ENCODE results near the gene SIT1. TPM values are rescaled to one million over a fixed set of nuclear protein-coding genes. Genes with fewer than 3 reads are reported as not detected.
A peak's percentile ranks its signal among the peaks of the same experiment; 100 is the strongest.

SIT1 gene
- total RNA-seq, 3 donors from 2014 or later = 1.2 to 3.3 (median 1.9) TPM

DNA sequence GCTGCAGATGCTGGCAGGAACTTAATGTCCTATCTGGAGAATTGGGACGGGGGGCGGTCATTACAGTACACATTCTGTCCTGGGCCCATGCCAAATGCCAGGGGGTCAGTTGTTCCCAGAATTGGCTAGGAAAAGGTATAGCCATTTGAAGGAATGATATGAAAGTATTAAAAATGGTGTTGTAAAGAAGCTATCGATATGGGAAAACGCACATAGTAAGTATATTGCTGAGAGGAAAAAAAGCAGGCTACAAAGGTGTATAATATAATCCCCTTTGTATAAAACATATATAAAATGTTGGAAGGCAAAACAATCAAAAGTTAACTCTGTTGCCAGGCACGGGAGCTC is 14.7 kb upstream of the SIT1 start:
- H3K4me1 ChIP-seq (ENCODE audit: low read depth) = peaks cover 40% of the 10 kb centered on the region
- H3K9me3 ChIP-seq = no peaks in the 10 kb centered on the region
- DNase-seq = no peak
- peak overlapping the region; percentile 6 for H3K4me3 ChIP-seq
- intact Hi-C loops (cut with DNase I, micrococcal nuclease) = no loop called here
- TF ChIP-seq, protein P1, sequence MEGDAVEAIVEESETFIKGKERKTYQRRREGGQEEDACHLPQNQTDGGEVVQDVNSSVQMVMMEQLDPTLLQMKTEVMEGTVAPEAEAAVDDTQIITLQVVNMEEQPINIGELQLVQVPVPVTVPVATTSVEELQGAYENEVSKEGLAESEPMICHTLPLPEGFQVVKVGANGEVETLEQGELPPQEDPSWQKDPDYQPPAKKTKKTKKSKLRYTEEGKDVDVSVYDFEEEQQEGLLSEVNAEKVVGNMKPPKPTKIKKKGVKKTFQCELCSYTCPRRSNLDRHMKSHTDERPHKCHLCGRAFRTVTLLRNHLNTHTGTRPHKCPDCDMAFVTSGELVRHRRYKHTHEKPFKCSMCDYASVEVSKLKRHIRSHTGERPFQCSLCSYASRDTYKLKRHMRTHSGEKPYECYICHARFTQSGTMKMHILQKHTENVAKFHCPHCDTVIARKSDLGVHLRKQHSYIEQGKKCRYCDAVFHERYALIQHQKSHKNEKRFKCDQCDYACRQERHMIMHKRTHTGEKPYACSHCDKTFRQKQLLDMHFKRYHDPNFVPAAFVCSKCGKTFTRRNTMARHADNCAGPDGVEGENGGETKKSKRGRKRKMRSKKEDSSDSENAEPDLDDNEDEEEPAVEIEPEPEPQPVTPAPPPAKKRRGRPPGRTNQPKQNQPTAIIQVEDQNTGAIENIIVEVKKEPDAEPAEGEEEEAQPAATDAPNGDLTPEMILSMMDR (IDR thresholded peaks at IDR 0.05) = no peak
- H3K36me3 ChIP-seq (ENCODE audit: low read depth) = no peaks in the 10 kb centered on the region
- no peak for ATAC-seq

DNA sequence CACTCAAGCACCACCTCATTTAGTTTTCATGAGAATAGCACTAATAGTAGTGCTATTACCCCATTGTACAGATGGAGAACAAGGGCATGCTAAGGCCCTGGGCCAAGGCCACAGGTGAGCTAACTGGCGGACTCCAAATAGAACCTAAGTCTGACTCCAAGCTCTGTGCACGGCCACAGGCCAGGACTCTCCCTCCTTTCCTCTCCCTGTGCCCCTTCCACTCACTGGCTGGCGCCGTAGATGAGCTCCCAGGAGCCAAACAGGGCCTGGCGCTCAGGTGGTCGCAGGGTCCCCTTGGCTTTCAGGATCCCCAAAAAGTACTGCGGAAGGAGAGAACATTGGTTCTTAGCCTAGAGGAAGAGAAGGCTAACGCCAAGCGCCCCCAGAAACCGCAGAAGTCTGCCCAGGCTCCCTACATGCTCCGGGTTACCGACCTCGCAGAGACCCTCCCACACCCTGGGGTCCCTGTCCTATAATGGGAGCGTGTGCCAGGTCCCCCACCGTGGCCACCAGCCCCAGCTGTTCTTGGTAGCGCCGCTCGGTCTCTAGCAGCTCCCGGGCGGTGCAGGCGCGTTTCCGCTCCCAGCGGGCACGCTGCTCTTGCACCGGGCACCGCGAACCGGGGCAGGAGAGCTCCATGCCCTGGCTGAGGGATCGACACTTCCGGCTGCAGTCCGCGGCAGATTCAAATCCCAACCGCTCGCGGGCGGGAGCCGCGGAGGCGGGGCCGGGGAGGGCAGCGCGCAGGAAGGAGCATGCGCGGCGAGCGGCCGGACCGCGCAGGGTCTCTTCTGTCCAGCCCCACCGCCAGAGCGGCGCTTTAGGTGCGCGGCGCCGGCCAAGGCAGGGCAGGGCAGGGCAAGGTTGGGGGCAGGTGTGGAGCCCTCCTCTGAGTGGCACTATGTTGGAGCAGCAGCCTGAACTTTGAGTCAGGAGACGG is 14.1 kb upstream of the SIT1 start, which contains the start of gene ARHGEF39:
ARHGEF39 (minus strand) TSS at position 665 of the 940 bp plus-strand sequence; CDS start at position 639, 26 bp downstream.
- H3K4me3 ChIP-seq = peak within 1 kb of the TSS; percentile 6
- peaks cover 45% of the 10 kb centered on the region for H3K4me1 ChIP-seq (ENCODE audit: low read depth)

DNA sequence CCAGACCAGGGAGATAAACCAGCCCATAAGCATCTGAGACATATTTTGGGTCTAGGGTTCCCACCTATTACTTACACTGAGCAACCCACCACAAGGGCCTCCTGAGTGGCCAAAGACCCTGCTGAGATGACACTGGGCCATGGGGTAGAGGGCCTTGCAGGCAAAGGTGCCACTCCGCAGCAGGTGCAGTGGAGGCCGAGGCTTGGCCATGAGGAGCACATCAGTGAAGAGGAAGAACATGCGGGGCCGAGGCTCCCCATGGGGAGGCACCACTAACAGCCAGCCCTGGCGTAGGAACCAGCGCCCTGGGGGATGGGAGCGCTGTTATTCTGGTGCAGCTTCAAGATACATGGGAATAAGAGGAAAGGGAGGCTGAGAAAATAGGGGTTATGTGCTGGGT is 11.7 kb upstream of the SIT1 start:
- Histone ChIP-seq H3K9me3 (no peaks in the 10 kb centered on the region), H3K4me3 (no peak overlapping the region), H3K36me3 (ENCODE audit: low read depth) (peaks cover 5% of the 10 kb centered on the region), H3K4me1 (ENCODE audit: low read depth) (peaks cover 58% of the 10 kb centered on the region)
- TF ChIP-seq, protein P1 (IDR thresholded peaks at IDR 0.05) = no peak
- peak in 1 of 3 donors; percentile 35 for DNase-seq
- intact Hi-C loops (cut with DNase I, micrococcal nuclease) = no loop called here
- no peak for ATAC-seq

More for the DNA sequence above, 14.1 kb upstream of the SIT1 start, which contains the start of gene ARHGEF39:
- Histone ChIP-seq H3K36me3 (ENCODE audit: low read depth) (no peaks in the 10 kb centered on the region), H3K9me3 (no peaks in the 10 kb centered on the region)
- DNase-seq (peak; percentile 88 to 94 (median 91)), ATAC-seq (peak; percentile 86)
- intact Hi-C loops (cut with DNase I, micrococcal nuclease) = no loop called here
- TF ChIP-seq, protein P1 (IDR thresholded peaks at IDR 0.05) = no peak

DNA sequence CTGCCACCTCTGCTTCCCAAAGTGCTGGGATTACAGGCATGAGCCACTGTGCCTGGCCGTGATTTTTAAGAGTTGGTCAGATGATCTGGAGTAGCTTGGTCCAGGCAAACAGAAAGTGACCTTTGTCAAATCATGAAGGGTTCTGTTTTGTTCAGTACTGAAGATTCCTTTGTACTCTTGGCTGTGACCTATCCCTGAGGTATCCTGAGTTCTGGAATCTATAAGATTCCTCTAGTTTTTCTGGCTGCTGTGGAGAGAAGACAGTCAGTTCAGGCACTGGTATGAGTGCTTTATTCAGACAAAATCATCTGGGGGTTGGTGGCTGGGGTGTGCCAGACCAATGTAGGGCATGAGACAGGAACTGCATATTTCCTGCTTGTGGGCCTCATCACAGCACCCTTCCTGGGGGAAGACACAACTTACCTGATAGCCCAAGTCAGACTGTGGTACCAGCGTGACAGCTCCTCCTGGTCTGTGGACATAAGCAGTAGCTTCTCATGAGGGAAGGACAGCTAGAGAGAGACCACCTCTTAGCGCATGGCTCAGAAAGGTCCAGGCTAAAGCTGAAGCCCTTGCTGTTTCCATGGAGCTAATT is 11.1 kb upstream of the SIT1 start:
- ATAC-seq (no peak), DNase-seq (peak in 1 of 3 donors; percentile 21)
- Histone ChIP-seq H3K4me1 (ENCODE audit: low read depth) (peaks cover 63% of the 10 kb centered on the region), H3K9me3 (no peaks in the 10 kb centered on the region), H3K4me3 (no peak overlapping the region), H3K36me3 (ENCODE audit: low read depth) (peaks cover 5% of the 10 kb centered on the region)
- intact Hi-C loops (cut with DNase I, micrococcal nuclease) = no loop called here
- TF ChIP-seq, protein P1 (IDR thresholded peaks at IDR 0.05) = no peak

DNA sequence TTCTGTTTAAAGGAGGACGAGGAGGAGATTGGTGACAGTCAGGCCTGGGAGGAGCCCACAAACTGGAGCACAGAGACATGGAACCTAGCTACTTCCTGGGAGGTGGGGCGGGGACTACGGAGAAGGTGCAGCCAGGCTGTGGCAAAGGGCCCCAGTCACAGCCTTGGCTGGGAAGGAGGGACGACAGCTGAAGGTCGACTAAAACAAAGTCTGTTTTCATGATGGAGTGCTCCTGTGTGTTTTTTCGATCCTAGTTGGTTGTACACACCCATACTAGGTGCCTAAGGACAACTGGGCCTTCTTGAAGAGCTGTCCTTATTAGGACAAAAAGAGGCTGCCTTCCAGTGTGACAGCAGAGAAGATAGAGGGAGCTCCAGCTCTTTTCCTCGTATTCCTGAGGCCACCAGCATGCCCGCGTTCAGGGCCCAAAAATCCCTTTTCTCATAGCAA is 10.3 kb upstream of the SIT1 start:
- Histone ChIP-seq H3K4me3 (no peak overlapping the region), H3K4me1 (ENCODE audit: low read depth) (peaks cover 66% of the 10 kb centered on the region)

More for the DNA sequence above, 10.3 kb upstream of the SIT1 start:
- ATAC-seq (peak; percentile 31), DNase-seq (peak in 2 of 3 donors; percentile 74 to 77)
- TF ChIP-seq, protein P1 (IDR thresholded peaks at IDR 0.05) = peak; percentile 14
- Histone ChIP-seq H3K36me3 (ENCODE audit: low read depth) (peaks cover 5% of the 10 kb centered on the region), H3K9me3 (no peaks in the 10 kb centered on the region)
- intact Hi-C loops (cut with DNase I, micrococcal nuclease) = no loop called here
